CD4-positive, alpha-beta T cell treated with Interferon gamma for 1 hour (primary cell): ENCODE results near the gene NMNAT3.

Experiments
- DNase-seq: peaks from one replicate; pipeline ENCODE4 v3.0.0-alpha.2; 2020

Gene NMNAT3

GRCh38 chr3:139537795-139538621 lies 139.8 kb downstream of the NMNAT3 start:
- DNase-seq: no peak

GRCh38 chr3:139537361-139537760 lies 140.4 kb downstream of the NMNAT3 start:
- DNase-seq: no peak

GRCh38 chr3:139534992-139535879 lies 142.5 kb downstream of the NMNAT3 start:
- DNase-seq: no peak

- no peak for DNase-seq
Observed at GRCh38 chr3:139534455-139534812, 143.3 kb downstream of the NMNAT3 start.

DNA sequence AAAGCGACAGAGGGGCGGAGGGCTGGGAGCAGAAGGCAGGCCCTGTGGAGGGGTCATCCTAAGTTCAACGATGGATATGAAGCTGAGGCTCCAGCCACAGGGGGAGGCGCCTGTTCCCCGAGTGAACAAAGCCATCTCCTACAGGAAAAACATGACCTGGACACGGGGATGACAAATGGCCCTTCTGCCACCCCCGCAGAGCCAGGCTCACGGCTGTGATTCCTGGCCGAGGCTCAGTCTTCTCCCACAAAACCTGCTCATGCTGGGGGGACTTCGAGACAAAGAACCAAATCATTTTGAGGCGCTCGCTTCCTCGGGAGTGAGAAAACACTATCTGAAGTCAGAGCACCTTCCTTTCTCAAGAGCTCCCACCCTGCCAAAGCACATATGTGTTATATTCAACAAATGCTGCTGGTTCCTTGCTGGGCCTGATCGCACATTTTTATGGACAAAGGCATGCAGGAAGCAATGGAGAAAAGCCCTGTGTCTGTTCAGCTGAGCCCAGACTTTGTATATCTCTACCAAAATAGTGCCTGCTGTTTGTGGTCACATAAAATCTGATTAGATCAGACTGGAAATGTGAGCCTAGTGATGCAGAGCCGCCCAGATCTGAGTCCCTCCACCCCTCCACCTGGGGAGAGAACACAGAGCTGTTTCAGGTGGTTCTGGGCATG lies 143.9 kb downstream of the NMNAT3 start:
- DNase-seq: no peak

- DNase-seq: no peak
Observed at GRCh38 chr3:139532976-139533375, 144.8 kb downstream of the NMNAT3 start.

DNA sequence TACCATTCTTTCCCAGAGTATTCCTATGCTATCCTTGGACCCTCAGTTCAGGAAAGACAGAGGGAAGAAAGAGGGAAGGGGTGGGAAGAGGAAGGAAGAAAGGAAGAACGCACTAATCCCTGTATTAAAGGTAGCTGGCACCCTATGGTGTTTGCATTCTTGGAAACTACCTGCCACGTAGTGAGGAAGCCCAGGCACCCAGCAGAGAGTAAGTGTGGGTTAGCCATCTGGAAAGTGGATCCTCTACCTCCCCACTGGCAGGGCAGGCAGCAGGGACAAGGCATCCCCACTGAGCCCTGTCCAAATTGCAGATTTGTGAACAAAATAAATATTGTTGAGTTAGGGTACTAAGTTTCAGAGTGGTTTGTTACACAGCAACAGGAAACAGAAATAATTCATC lies 147.1 kb downstream of the NMNAT3 start:
- DNase-seq: no peak

- DNase-seq: no peak
Observed at GRCh38 chr3:139529662-139530061, 148.1 kb downstream of the NMNAT3 start.

DNA sequence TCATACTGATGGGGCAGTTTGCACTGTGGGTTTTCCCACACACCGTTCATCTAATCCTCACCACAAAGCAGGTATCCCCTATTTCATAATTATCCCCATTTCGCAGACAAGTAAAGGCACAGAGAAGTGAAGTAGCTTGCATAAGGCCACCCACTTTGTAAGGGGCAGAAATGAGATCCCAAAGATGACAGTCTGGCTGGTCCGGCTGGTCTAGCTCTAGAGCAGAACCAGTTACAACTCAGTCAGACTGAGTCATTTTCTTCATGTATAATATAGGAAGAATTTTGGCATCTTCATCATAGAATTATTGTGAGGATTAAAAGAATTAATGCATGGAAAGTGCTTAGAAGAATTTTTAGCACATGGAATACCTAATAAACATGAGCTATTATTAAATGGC lies 148.8 kb downstream of the NMNAT3 start:
- DNase-seq: no peak

DNA sequence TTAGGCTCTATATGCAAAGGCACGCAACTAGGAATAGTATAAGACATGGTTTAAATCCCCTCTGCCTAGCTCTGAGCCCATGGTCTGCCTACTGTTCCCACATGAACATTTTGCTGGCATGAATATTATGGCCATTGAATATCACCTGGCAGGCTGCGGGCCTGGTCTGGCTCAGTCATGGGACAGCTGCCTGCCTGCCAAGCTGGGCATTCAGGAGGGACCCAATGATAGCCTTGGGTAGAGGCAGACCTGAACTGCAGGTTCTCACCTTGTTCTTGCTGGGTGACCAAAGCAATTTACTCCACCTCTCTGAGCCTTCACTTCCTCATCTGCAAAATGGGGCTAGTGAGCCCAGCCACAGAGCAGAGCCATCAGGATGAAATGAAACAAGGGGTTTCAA lies 149.5 kb downstream of the NMNAT3 start:
- DNase-seq: no peak

GRCh38 chr3:139527265-139527664 lies 150.5 kb downstream of the NMNAT3 start:
- DNase-seq: no peak

DNA sequence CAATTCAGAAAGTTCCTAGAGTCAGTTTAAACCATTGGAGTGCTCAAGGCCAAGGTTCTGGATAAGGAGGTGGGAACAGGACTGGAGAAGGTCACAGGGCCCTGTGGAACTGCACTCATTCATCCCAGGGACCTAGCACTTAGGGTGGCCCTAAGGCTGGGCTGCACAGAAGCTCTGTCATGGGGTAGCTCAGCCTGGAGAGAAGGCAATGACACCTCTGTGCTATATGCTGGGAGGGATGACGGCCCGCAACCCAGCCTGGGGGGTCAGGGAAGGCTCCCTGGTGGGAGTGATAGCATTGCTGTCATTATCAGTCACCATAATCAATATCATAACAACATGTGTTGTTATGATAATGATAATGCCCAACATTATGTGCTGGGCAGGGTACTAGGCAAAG lies 151.6 kb downstream of the NMNAT3 start:
- no peak for DNase-seq

DNA sequence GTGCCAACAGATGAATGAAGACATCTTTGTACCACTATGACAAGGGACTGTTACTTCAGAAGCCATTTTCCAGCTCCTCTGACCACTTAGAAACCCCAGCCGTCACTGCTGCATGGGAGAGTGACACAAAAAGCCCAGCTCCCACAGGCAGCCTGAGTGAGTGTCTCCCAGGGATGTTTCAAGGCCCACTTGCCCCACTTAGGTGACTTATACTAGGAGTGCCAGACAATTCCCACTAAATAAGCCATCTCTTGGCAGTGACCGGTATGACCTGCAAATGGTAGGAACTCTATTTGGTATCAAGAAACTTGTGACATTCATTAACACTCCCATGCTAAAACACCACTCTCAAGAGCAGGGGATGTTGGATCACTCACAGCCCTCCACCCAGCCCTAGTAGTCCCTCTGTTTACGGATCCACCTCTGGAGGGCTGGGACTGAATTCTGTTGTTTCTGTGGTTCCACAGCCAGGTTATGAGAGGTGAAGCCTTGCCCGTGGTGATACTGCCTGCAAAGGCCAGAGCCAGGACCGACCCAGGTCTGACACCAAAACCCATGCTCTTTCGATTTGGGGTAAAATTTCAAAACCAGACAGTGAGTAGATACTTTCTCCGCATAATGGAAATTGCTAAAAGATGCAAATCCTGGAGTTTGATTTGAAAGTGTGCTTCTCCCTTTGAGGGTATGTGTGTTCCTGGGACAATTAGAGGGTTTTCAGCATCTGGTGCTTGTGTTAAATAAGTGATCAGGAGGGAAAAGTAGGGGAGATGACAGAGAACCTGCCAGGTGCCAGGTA lies 152.7 kb downstream of the NMNAT3 start:
- no peak for DNase-seq

DNA sequence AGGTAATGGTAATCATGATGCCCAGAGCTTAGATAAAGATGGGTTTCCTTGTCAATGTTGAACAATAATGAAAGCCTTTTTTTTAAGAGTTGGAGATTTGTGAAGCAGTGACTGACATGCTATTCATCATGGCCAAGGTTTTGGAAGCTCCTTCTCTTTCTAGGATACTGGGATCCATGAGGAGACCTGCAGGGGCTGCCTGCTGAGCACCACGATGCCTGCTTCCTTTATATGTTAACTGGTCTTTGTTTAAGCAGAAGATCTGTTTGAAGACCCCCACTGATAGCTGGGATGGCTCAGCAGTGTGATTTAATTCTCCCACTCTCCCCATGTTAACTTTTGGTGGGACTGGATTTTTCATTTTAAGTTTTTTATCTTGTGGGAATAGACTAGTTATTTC lies 154.1 kb downstream of the NMNAT3 start:
- DNase-seq: no peak

- DNase-seq: no peak
Observed at GRCh38 chr3:139523166-139523565, 154.6 kb downstream of the NMNAT3 start.

GRCh38 chr3:139522421-139522820 lies 155.4 kb downstream of the NMNAT3 start:
- DNase-seq: no peak

GRCh38 chr3:139521816-139522215 lies 156.0 kb downstream of the NMNAT3 start:
- no peak for DNase-seq

- no peak for DNase-seq
Observed at GRCh38 chr3:139521144-139521543, 156.6 kb downstream of the NMNAT3 start.

DNA sequence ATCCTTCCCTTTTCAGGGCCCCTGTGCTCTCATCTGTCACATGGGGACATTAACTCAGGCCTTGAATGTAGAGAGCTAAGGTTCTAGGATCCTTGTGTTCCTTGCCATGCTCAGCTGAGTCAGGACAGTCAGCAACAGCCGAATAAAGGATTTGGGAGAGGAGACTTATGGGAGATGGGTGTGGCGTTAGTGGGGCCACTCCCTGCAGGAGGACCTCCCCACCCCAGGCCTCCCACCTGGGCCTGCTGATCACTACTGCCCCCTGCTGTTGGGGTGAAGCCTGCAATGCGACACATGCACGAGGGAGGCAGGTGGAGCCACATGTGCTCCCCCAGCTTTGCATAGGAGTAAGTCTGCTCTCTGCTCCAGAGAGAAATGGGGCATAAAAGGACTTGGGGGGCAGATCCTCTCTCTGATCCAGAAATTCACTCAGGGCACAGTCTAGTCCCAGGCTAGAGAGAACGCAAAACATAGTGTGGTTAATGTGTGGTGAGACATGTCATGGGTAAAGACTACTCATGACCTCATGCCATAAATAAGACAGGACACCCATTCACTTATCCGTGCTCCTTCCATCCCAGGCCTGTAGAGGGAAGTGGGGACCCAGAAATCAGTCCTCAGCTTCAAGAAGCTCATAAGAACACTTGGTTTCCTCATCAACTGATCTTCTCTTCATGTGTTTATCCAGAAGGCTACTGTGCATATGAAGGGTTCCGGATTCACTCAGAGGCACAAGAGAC lies 157.6 kb downstream of the NMNAT3 start:
- DNase-seq: no peak

GRCh38 chr3:139518926-139519842 lies 158.6 kb downstream of the NMNAT3 start:
- DNase-seq: no peak

GRCh38 chr3:139518306-139518705 lies 159.5 kb downstream of the NMNAT3 start:
- no peak for DNase-seq
